ENCODE data around the gene MAJIN.

The MAJIN gene

DNA sequence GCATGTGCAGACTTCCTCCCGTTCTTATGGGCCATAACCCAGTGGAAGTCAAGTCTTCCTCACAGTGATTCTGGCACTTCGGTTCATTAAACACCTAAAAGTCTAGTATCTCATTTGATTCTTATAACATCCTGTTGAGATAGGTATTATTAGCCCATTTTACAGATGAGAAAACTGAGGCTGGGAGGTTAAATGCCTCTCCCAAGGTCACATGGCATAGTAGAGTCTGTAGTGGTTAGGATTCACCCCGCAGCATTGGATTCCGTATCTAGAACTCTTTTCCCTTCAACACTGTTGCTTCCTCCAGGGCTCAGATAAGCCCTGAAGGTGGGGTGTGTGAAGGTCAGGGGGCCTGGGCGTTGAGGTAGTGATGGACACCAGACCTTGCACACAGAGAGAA lies 39.6 kb downstream of the MAJIN start:
- no peak for TF ChIP-seq POLR2A (IDR thresholded peaks at IDR 0.05; ENCODE audit: low read depth, low read length)

DNA sequence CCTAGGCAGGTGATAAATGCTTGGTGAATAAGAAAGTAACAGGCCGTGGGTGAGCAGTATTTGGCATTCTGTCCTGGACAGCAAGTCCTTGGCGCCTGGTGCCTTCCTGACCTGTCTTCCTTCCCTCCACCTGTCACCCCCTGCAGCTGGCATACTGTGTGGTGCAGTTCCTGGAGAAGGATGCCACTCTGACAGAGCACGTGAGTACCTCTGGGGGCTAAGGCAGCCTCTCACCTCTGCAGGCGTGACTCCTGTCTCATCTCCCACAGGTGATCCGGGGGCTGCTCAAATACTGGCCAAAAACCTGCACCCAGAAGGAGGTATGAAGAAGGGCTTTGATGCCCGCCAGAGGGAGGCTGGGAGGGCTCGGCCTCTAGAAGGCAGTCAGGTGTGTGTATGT lies 40.6 kb downstream of the MAJIN start:
- no peak for TF ChIP-seq POLR2A (IDR thresholded peaks at IDR 0.05; ENCODE audit: low read depth, low read length)
- DNase-seq (ENCODE audit: insufficient read length, low spot score) (no peak), FAIRE-seq (no peak)

More for the DNA sequence above, 39.6 kb downstream of the MAJIN start:
- FAIRE-seq = no peak
- DNase-seq (ENCODE audit: insufficient read length, low spot score) = no peak

DNA sequence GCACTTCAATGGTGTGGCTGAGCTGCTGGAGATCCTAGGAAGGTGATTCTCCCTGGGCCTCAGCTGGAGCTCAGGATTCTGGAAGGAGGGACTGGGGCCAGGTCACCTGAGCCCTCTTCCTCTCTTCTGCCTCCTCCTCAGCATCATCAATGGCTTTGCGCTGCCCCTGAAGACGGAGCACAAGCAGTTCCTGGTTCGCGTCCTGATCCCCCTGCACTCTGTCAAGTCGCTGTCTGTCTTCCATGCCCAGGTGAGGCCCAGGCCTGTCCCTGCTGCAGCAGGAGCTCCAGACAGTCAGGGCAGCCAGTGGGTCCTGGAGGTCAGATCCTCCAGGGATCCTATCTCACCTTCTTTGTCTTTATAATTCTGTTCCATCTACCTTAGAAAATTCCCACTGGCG lies 41.6 kb downstream of the MAJIN start:
- FAIRE-seq (no peak), DNase-seq (ENCODE audit: insufficient read length, low spot score) (no peak)
- TF ChIP-seq POLR2A (IDR thresholded peaks at IDR 0.05; ENCODE audit: low read depth, low read length) = no peak

DNA sequence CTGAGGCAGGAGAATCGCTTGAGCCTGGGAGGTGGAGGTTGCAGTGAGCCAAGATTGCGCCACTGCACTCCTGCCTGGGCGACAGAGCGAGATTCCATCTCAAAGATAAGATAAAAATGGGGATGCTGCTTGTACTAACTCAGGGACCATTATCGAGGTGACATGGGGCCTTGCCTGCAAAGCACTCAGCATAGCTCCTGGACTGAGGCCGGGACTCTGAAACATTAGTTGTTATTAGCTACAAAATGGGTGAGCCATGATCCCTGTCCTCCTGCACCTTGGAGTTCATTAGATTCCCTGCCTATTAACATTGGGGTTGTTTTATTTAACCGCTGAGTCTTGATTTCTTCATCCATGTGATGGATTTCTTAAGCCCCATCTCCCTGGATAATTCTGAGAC lies 42.3 kb downstream of the MAJIN start:
- no peak for FAIRE-seq
- TF ChIP-seq POLR2A (IDR thresholded peaks at IDR 0.05; ENCODE audit: low read depth, low read length) = no peak

DNA sequence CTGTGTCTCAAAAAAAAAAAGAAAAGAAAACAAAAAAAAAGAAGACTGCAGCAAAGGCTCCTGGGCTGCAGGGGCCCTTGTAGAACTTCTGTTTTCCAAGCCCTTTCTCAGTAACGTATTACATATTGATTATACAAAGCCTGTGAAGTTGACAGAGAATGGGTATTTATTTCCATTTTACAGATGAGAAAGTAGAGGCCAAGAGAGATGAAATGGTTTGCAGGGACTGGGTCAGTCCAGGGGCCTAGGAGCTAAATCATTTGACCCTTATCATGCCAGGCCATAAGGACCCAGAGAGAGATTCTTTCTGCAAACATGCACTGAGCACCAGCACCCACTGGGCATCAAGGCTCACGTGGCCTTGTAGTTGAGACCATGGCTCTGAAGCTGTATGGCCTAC lies 43.0 kb downstream of the MAJIN start:
- no peak for TF ChIP-seq POLR2A (IDR thresholded peaks at IDR 0.05; ENCODE audit: low read depth, low read length)
- DNase-seq (ENCODE audit: insufficient read length, low spot score) (no peak), FAIRE-seq (no peak)

More for the DNA sequence above, 42.3 kb downstream of the MAJIN start:
- no peak for DNase-seq (ENCODE audit: insufficient read length, low spot score)

GRCh38 chr11:64926689-64927088 lies 45.2 kb downstream of the MAJIN start:
- no peak for DNase-seq (ENCODE audit: insufficient read length, low spot score)
- TF ChIP-seq POLR2A (IDR thresholded peaks at IDR 0.05; ENCODE audit: low read depth, low read length) = no peak
- no peak for FAIRE-seq

- no peak for TF ChIP-seq POLR2A (IDR thresholded peaks at IDR 0.05; ENCODE audit: low read depth, low read length)
- FAIRE-seq (no peak), DNase-seq (ENCODE audit: insufficient read length, low spot score) (no peak)
These were observed 46.1 kb downstream of the MAJIN start for GRCh38 chr11:64925536-64926436.

DNA sequence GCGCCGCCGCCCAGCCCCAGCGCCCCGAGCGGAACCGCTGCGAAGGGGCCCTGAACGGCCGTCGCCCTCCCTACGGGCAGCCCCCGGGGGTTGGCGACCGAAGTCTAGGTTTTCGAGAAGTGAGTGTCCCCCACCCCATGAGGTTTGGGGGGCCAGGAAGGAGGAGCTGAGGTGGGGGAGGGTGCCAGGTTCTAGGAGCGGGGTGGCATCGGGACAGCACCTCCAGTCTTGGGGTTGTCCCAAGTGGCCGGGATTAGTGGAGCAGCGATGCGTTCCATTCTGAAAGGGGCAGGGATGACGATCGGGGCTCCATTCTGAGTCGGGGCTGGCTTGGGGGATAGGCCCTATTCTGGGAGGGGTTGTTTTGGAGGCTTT lies 47.0 kb downstream of the MAJIN start:
- DNase-seq (ENCODE audit: insufficient read length, low spot score) = no peak
- no peak for TF ChIP-seq POLR2A (IDR thresholded peaks at IDR 0.05; ENCODE audit: low read depth, low read length)
- no peak for FAIRE-seq

DNA sequence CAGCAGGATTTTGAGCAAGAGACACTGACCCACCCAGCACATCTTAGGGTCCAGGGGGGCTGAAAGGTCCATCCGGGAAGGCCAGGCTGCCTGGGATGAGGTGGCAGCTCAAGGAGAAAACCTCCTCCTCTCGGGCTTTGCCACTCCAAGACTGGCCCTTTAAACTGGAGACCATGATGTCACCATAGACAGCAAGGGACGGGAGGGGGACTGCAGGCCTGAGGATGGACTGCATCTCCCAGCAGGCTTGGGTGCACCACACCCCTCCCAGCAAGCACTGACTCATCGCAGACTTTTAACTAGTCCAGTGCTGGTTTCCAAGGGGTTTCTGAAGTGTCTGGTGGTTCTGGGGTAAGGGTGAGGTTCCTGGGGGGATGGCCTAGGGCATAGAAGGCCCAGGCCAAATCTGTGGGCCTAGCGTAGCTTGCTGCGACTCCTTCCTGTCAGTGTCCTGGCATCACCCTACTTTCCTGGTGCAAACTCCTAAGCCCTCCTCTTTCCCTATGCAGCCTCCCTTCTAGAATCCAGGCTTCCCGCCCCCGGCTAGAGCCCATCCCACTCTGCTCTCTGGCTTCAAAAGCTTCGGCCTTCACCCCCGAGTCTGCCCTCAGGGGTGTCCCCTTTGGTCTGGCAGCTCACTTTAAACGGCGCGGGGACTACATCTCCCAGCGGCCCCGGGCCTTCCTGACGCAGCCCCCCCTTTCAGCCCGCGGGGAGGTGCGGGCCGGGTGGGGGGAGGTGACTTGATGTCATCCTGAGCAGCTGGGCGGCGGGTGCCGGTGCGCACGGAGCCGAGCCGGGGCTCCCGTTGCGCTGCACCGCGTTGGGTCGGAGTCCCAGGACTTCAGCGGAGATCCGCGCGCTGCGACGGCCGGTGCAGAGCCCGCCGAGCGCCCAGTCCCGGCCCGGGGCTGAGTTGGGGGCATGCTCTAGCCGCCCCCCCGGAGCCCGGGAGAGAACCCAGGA lies 47.7 kb downstream of the MAJIN start, which contains the start of gene PPP2R5B:
Gene PPP2R5B, plus strand, starts transcription at position 746 of the 966 bp plus-strand sequence. CDS start 1,046 bp downstream, outside the sequence.
- DNase-seq (ENCODE audit: insufficient read length, low spot score) = peak; percentile 98
- FAIRE-seq = peak; percentile 88
- TF ChIP-seq POLR2A (IDR thresholded peaks at IDR 0.05; ENCODE audit: low read depth, low read length) = peak; percentile 93

DNA sequence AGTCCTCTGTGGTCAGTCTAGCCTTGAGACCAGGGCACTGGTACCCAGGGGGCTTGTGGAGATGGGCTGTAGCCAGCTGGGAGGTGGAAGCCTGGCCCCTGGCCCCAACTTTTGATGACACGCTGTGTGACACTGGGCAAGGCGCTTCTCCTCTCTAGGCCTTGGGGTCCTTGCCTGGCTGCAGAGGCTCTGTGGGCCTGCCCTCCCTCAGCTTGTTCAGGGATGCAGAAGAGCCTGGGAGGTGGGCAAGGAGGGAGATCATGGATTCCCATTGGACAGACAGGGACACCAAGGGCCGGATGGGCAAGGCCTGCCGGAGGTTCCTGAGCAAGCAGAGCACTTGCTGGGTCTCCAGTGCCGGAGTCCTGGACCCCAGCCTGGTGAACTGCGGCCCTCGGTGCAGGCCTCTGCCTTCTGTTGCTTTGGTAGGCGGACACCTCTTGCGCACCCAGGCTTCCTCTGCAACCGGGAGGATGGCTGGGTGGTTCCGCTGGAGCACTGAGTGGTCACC lies 48.7 kb downstream of the MAJIN start:
- no peak for FAIRE-seq
- DNase-seq (ENCODE audit: insufficient read length, low spot score) = no peak
- no peak for TF ChIP-seq POLR2A (IDR thresholded peaks at IDR 0.05; ENCODE audit: low read depth, low read length)

GRCh38 chr11:64921384-64921783 lies 50.5 kb downstream of the MAJIN start:
- DNase-seq (ENCODE audit: insufficient read length, low spot score) = no peak
- no peak for FAIRE-seq
- TF ChIP-seq POLR2A (IDR thresholded peaks at IDR 0.05; ENCODE audit: low read depth, low read length) = no peak

DNA sequence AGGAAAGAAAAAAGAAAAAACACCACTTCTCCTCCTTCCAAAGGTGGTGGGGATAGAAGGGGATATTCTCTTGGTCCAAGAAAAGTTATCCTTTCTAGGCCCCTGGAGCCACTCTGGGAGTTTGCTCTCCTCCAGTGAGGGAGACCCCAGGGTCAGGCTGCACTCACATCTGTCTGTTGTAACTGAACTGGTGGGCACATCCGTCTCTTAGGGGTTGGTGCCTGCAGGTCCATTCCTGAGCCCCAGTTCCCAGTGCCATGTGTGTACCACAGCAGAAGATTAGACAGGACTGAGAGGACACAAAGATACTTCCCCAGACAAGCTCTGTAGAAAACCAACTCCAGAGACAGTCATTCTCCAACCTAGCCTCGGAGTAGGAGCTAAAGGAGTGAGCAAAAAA lies 51.8 kb downstream of the MAJIN start:
- no peak for DNase-seq (ENCODE audit: insufficient read length, low spot score)
- TF ChIP-seq POLR2A (IDR thresholded peaks at IDR 0.05; ENCODE audit: low read depth, low read length) = no peak
- FAIRE-seq = no peak

GRCh38 chr11:64919627-64920026 lies 52.3 kb downstream of the MAJIN start:
- TF ChIP-seq POLR2A (IDR thresholded peaks at IDR 0.05; ENCODE audit: low read depth, low read length) = no peak
- DNase-seq (ENCODE audit: insufficient read length, low spot score) (no peak), FAIRE-seq (no peak)

DNA sequence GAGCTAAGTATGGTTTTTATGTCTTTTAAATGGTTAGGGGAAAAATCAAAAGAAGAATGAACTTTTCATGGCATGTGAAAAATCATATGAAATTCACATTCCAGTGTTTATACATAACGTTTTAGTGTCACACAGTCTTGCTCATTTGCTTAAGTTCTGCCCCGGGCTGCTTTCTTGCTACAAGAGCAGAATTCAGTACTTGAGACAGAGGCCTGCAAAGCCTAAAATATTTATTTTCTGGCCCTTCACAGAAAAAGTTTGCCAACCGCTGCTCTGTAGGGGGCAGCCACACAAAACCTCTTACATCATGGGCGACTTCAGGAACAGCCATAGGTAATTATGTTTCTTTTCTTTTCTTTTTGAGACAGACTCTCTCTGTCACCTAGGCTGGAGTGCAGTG lies 53.9 kb downstream of the MAJIN start:
- no peak for DNase-seq (ENCODE audit: insufficient read length, low spot score)
- no peak for FAIRE-seq
- TF ChIP-seq POLR2A (IDR thresholded peaks at IDR 0.05; ENCODE audit: low read depth, low read length) = no peak
